Islet of Langerhans (tissue), 1 donor: Measurements from ENCODE around the gene PLA2G12A.
"Not testable (repeated sequence)": the region's sequence is repeated elsewhere in the genome, so short reads cannot be mapped to it uniquely, and the experiment has no call there.

Experiments used
- FAIRE-seq: peaks from one replicate; lab custom pipeline; 2011; peaks lifted over from hg19 to GRCh38; lab: Jason Lieb, UNC

Gene PLA2G12A

GRCh38 chr4:109728385-109728784 lies 1.5 kb downstream of the PLA2G12A start:
- no peak for FAIRE-seq

DNA sequence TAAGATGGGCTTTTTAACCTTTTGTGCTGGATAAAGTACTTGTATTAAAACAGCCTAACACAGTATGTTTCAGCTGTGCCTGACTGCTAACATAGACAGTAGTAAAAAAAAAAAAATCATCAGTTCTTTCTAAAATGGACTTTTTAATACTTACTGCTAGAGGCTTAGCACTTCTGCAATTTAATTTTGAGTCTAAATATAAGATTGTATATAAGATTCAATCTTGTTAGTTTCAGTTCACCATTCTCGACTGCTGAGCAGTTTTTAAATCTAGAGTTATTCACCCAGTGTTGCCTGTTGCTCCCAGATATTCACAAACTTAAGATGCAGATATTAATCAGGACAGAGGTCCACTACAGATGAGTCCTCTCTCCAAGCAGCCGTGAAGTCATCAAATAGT lies 6.8 kb downstream of the PLA2G12A start:
- no peak for FAIRE-seq

DNA sequence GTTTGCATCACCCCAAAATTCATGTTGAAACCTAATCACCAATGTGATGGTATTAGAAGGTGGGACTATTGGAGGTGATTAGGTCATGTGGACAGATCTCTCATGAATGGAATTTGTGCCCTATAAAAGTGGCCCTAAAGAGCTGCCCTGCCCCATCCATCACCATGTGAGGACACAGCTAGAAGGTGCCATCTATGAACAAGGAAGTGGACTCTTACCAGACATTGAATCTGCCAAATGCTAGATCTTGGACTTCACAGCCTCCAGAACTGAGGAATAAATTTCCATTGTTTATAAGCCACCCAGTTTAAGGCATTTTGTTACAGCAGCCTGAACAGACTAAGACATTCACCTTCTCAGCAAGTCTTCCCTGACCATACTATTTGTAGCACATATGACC lies 7.5 kb downstream of the PLA2G12A start:
- FAIRE-seq: no peak

- FAIRE-seq: no peak
Measured at GRCh38 chr4:109721033-109721432, 8.8 kb downstream of the PLA2G12A start.

- FAIRE-seq: no peak
Measured at GRCh38 chr4:109719604-109720003, 10.3 kb downstream of the PLA2G12A start.

- no peak for FAIRE-seq
Measured at GRCh38 chr4:109718759-109719158, 11.1 kb downstream of the PLA2G12A start.

DNA sequence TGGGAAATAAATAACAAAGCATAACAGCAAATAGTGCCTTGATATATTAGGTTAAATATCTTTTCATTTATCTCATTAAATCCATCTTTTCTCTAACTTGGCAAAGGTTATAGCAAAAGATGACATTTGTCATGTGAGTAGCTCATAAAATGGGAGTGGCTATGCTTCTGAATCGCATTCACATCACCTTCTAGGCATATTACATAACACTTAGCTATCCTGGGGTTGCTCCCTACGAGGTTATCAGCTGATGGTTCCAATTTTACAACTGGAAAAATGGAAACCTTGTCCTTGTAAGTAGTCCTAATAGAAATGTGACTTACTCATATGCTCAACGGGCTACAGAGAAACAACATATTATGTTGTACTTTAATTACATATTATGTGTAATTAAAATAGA lies 16.4 kb downstream of the PLA2G12A start:
- no peak for FAIRE-seq

GRCh38 chr4:109708990-109709389 lies 20.9 kb downstream of the PLA2G12A start:
- FAIRE-seq: no peak

DNA sequence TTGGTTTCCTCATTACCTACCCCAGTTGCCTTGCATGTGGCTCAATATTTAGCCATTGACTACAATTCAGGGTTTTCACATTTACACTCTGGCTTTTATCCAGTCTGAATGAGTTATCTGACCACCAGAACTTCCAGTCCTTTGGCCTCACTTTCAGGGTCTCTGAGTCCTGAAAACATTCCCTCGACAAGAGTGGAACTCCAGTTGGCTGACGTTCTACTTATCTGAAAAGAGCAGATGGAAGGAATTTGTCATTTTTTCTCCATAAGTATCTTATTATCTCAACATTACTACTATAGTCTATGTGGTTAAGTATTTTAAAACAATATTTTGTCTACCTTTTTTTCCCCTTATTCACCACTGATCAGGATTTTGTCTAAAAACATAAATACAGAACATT lies 21.4 kb downstream of the PLA2G12A start:
- FAIRE-seq: no peak

DNA sequence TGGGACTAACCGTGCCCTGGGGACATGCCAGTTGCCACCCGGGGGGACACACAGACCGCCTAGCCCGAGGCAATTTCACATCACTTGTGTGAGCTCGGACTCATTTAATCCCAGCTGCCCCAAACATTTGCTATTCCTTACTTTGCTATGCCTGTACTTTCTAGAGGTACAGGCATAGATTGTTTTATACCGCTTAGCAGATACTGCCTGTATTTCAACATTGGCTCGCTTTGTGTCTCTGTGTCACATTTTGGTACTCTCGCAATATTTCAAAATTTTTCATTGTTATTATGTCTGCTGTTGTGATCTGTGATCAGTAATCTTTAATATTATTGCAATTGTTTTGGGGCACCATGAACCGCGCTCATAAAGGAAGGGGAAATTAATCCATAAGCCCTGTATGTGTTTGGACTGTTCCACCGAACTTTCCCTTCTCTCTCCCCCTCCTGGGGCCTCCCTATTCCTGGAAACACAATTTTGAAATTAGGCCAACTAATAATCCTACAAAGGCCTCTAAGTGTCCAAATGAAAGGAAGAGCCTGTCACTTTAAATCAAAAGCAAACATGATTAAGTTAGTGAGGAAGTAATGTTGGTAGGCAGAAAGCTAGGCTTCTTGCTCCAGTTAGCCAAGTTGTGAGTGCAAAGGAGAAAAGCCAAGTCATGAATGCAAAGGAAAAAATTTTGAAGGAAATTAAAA lies 26.1 kb downstream of the PLA2G12A start:
- FAIRE-seq: no peak

GRCh38 chr4:109702950-109703663 lies 26.8 kb downstream of the PLA2G12A start, which contains the start of gene CASP6:
Gene CASP6, minus strand, starts transcription at chr4:109703445. Its CDS starts 50 bp downstream, at chr4:109703395.
- FAIRE-seq: no peak

DNA sequence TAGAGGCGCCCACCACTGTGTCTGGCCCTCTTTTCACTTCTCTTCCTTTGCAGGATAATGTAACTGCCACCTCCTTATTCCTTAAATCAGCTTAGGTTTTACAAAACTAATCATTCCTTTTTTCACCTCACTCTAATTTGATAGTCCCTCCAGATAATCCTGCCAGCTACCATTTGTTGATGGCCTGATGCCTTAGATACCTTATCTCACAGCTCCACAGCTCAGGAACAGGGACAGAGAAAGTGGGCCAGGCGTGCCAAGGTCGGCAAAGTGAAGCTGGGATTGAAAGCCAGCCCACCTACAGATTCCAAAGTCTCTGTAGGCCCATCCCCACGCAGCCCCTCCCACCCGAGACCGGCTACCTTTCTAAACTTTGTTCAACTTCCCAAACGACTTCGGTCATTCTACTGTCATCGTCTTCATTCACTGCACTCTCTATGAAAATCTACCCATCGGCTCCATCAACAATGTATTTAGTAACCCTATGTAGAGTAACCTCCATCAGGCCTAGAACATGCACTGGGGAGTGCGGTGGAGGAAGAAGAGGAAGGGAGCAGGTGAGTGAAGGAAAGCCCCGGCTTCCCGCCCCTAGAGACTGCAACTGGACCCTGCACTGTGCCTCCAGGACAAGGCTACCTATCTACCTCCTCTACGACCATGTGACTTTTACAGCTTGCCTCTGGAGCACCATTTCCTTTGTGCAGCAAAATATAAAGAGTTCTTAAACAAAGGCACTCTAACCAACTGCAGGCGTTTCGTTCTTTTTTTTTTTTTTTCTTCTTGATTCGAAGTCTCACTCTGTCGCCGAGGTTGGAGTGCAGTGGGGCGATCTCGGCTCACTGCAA lies 28.1 kb downstream of the PLA2G12A start:
- no peak for FAIRE-seq

- FAIRE-seq: no peak
Measured at GRCh38 chr4:109699553-109700225, 30.2 kb downstream of the PLA2G12A start.

GRCh38 chr4:109698656-109699055 lies 31.2 kb downstream of the PLA2G12A start:
- FAIRE-seq: no peak

DNA sequence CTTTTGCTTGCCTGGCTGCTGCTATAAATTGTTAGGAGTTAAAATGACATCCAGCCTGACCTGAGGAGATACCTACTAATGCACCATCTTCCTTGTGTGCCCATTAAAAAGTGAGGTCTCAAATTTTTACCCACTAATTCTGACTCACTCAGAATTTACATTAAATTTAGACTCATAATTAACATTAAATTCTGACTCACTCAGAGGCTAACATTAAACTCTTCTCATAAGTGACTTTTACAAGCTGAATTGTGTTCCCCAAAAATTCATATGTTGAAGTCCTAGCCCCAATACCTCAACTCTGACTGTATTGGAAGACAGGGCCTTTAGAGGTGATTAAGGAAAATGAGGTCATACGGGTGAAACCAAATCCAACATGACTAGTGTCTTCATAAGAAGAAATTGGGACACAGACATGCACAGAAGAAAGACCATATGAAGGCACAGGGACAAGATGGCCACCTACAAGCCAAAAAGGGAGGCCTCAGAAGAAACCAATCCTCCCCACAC lies 38.4 kb downstream of the PLA2G12A start:
- no peak for FAIRE-seq

DNA sequence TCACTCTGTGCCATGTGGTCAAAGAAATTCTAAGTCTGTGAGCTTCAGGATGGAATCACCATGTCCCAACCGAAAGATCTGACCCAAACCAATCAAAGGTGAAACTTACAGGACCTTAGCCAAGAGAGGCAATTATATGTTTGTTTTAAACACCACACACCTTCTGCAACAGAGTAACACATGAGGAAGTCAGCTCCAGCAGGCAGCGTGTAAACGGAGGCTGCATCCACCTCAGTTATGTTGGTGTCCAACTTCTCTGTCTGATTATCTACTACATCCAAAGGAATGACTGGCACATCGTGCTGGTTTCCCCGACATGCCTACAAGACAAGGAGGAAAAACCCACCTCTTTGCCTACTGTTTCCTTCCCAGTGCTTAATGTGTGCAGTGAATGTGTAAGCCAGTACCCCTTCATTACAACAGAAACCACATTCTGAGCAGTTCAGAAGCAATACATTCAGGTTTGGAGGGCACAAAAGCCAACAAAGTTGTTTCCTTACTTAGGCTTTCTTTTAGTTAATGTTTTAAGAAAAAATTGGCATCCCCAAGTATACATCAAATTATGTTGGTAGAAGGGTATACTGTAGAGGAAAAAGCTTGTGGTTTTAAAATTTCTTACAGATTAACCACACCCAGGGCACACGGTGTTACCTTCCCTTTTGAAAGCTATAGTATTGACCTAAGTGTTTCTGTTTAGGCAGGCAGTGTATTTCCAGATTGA lies 39.0 kb downstream of the PLA2G12A start:
- FAIRE-seq: no peak

DNA sequence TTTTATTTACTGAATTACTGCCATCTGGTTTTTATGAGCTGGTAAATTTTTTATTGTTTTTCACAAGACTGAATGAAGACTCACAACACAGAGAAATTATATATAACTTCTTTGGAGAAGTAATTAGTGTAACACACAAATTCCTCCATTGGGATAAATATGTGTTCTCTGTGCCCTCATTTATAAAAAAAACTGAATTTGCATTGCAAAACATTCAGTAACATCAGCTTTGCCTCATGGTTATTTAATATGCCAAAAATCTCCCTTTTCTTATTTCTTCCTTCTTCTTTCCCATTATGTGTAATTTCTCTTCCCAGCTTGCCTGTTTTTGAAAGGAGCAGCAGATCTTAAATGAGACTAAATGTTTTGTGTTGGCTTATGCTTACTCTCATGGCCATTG lies 45.1 kb downstream of the PLA2G12A start:
- no peak for FAIRE-seq

- FAIRE-seq: no peak
Measured at GRCh38 chr4:109683621-109684253, 46.1 kb downstream of the PLA2G12A start.

GRCh38 chr4:109682875-109683274 lies 47.0 kb downstream of the PLA2G12A start:
- no peak for FAIRE-seq

GRCh38 chr4:109678925-109679324 lies 50.9 kb downstream of the PLA2G12A start:
- not testable (repeated sequence) for FAIRE-seq

- FAIRE-seq: not testable (repeated sequence)
Measured at GRCh38 chr4:109678472-109678871, 51.4 kb downstream of the PLA2G12A start.
